HEK293 (cell line): ENCODE data around the gene SERPINI1.

Source experiments
- MYNN ChIP-seq: fragments of 450-650 bp; formaldehyde crosslinking; IDR thresholded peaks from 2 replicates; pipeline ENCODE4 v1.5.1; 2016; ENCODE audit warnings: missing biosample characterization, missing genetic modification characterization, borderline replicate concordance
- SP3 ChIP-seq: fragments of 450-650 bp; formaldehyde crosslinking; IDR thresholded peaks from 2 replicates; pipeline ENCODE4 v1.5.1; 2016; ENCODE audit warnings: missing biosample characterization, missing genetic modification characterization
- ZNF335 ChIP-seq: fragments of 450-650 bp; formaldehyde crosslinking; conservative IDR thresholded peaks from 2 replicates; pipeline ENCODE4 v1.5.1; 2016; ENCODE audit warnings: missing biosample characterization, missing genetic modification characterization
- ZNF549 ChIP-seq: fragments of 450-650 bp; IDR thresholded peaks from 2 replicates; pipeline ENCODE4 v1.5.1; 2018; ENCODE audit warnings: missing biosample characterization, missing genetic modification characterization, mild to moderate bottlenecking, inconsistent platforms, moderate library complexity
- ZNF555 ChIP-seq: fragments of 450-650 bp; formaldehyde crosslinking; conservative IDR thresholded peaks from 2 replicates; pipeline ENCODE4 v1.5.1; 2017; ENCODE audit warnings: missing biosample characterization, mild to moderate bottlenecking, missing genetic modification characterization, inconsistent platforms
- ZNF76 ChIP-seq: fragments of 450-650 bp; formaldehyde crosslinking; IDR thresholded peaks from 2 replicates; pipeline ENCODE4; 2016; ENCODE audit warnings: low read depth, missing biosample characterization, missing genetic modification characterization, borderline replicate concordance
- TF ChIP-seq, protein P1 (sequence below): fragments of 450-650 bp; formaldehyde crosslinking; IDR thresholded peaks from 2 replicates; pipeline ENCODE4 v1.5.1; 2016; ENCODE audit warnings: missing biosample characterization, missing genetic modification characterization
- TF ChIP-seq, protein P2 (sequence below): fragments of 450-650 bp; formaldehyde crosslinking; IDR thresholded peaks from 2 replicates; pipeline ENCODE4 v1.5.1; 2017; ENCODE audit warnings: missing biosample characterization, missing genetic modification characterization

DNA sequence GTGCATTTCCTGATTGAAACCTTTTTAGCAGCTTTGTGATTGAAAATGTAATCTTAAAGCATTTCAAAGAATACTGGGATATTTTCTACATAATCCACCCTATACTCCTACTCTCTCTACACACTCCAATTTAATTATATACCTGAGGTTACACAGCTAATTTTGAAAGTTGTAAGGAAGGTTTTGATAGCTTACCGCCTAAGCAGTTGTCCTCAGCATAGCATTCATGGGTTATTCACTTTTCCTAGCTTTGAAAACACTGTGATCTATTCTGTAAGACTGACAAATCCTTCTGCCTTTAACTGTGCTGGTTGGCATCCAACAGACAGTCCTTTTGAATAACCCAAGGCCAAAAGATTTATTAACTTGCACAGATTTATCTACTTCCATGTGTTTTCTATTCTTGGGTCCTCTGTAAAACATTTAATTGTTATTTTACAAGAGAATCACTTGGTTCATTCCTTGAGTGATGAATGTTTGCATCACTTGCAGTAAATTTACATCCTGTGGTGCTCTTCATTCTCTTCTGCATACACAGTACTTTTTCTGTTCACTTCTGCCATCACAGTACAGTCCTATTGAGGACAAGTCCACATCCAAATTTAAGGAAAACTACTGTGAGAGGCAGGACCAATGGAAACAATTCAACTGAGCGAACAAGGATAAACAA lies 44.8 kb downstream of the SERPINI1 start:
- TF ChIP-seq, protein P1, sequence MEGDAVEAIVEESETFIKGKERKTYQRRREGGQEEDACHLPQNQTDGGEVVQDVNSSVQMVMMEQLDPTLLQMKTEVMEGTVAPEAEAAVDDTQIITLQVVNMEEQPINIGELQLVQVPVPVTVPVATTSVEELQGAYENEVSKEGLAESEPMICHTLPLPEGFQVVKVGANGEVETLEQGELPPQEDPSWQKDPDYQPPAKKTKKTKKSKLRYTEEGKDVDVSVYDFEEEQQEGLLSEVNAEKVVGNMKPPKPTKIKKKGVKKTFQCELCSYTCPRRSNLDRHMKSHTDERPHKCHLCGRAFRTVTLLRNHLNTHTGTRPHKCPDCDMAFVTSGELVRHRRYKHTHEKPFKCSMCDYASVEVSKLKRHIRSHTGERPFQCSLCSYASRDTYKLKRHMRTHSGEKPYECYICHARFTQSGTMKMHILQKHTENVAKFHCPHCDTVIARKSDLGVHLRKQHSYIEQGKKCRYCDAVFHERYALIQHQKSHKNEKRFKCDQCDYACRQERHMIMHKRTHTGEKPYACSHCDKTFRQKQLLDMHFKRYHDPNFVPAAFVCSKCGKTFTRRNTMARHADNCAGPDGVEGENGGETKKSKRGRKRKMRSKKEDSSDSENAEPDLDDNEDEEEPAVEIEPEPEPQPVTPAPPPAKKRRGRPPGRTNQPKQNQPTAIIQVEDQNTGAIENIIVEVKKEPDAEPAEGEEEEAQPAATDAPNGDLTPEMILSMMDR = no peak
- TF ChIP-seq ZNF76 (no peak), MYNN (tag by site-specific recombination) (no peak), ZNF555 (tag by site-specific recombination) (no peak), ZNF335 (no peak), SP3 (tag by site-specific recombination) (no peak), ZNF549 (tag by site-specific recombination) (no peak)
- TF ChIP-seq, protein P2, sequence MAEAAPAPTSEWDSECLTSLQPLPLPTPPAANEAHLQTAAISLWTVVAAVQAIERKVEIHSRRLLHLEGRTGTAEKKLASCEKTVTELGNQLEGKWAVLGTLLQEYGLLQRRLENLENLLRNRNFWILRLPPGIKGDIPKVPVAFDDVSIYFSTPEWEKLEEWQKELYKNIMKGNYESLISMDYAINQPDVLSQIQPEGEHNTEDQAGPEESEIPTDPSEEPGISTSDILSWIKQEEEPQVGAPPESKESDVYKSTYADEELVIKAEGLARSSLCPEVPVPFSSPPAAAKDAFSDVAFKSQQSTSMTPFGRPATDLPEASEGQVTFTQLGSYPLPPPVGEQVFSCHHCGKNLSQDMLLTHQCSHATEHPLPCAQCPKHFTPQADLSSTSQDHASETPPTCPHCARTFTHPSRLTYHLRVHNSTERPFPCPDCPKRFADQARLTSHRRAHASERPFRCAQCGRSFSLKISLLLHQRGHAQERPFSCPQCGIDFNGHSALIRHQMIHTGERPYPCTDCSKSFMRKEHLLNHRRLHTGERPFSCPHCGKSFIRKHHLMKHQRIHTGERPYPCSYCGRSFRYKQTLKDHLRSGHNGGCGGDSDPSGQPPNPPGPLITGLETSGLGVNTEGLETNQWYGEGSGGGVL = no peak
